Myocyte (in vitro differentiated cells): ENCODE data around the gene DDX28. TPM values are rescaled to one million over a fixed set of nuclear protein-coding genes. Genes with fewer than 3 reads are reported as not detected.
"Not testable (repeated sequence)": the region's sequence is repeated elsewhere in the genome, so short reads cannot be mapped to it uniquely, and the experiment has no call there.

Experiments
- DNase-seq: peaks from one replicate; pipeline ENCODE4 v3.0.0-alpha.2; 2012; ENCODE audit warnings: low read depth
- total RNA-seq: library from RNA; depleted of rRNA; stranded (reverse); fragments of >200 nt; gene quantifications from 2 replicates; pipeline ENCODE4 v1.2.3, GENCODE V29; 2014

The DDX28 gene
- total RNA-seq, 1 donor from 2014 or later, result 14.1 TPM

- DNase-seq, result peak; percentile 64
Observed at GRCh38 chr16:68040506-68041288, 17.7 kb upstream of the DDX28 start.

- DNase-seq, result no peak
Observed at GRCh38 chr16:68037841-68038597, 15.0 kb upstream of the DDX28 start.

- DNase-seq, result no peak
Observed at GRCh38 chr16:68035227-68035626, 12.2 kb upstream of the DDX28 start.

- no peak for DNase-seq
Observed at GRCh38 chr16:68033101-68033500, 10.1 kb upstream of the DDX28 start.

GRCh38 chr16:68031951-68032350 lies 8.9 kb upstream of the DDX28 start:
- no peak for DNase-seq

GRCh38 chr16:68030108-68030507 lies 7.1 kb upstream of the DDX28 start:
- not testable (repeated sequence) for DNase-seq

GRCh38 chr16:68028996-68029395 lies 6.0 kb upstream of the DDX28 start:
- no peak for DNase-seq

GRCh38 chr16:68022278-68022727 lies 729 bp downstream of the DDX28 start:
- DNase-seq, result peak; percentile 83

- DNase-seq, result no peak
Observed at GRCh38 chr16:68021490-68021889, 1.5 kb downstream of the DDX28 start.

- DNase-seq, result no peak
Observed at GRCh38 chr16:68019167-68019680, 3.8 kb downstream of the DDX28 start.

GRCh38 chr16:68015681-68016080 lies 7.4 kb downstream of the DDX28 start, which contains the start of gene DPEP2NB:
Gene DPEP2NB (minus strand): TSS chr16:68015911. CDS start chr16:68015770, 141 bp downstream.
- no peak for DNase-seq

- no peak for DNase-seq
Observed at GRCh38 chr16:68013440-68013839, 9.6 kb downstream of the DDX28 start.

GRCh38 chr16:68009872-68010271 lies 13.2 kb downstream of the DDX28 start:
- DNase-seq, result not testable (repeated sequence)

- DNase-seq, result peak; percentile 64
Observed at GRCh38 chr16:68009157-68009735, 13.8 kb downstream of the DDX28 start.

- no peak for DNase-seq
Observed at GRCh38 chr16:68005786-68006286, 17.2 kb downstream of the DDX28 start.

- no peak for DNase-seq
Observed at GRCh38 chr16:68005211-68005610, 17.8 kb downstream of the DDX28 start.

GRCh38 chr16:68003031-68003430 lies 20.0 kb downstream of the DDX28 start:
- DNase-seq, result no peak

GRCh38 chr16:68000450-68000849 lies 22.6 kb downstream of the DDX28 start:
- no peak for DNase-seq

GRCh38 chr16:67999985-68000384 lies 23.0 kb downstream of the DDX28 start:
- DNase-seq, result no peak

- DNase-seq, result not testable (repeated sequence)
Observed at GRCh38 chr16:67998779-67999688, 24.0 kb downstream of the DDX28 start, which contains the start of gene DPEP2. Gene DPEP2 (minus strand): TSS chr16:67999484. CDS start chr16:67993212, 6,272 bp downstream.
